HFFc6 (cell line): ENCODE measurements around the gene LRRC4B. TPM values are rescaled to one million over a fixed set of nuclear protein-coding genes. Genes with fewer than 3 reads are reported as not detected.
A peak's percentile ranks its signal among the peaks of the same experiment; 100 is the strongest.

ENCODE experiments used
- DNase-seq: peaks from one replicate; pipeline ENCODE4 v3.0.0-alpha.2; 2018
- H3K27ac Mint-ChIP-seq: 2 replicates; pipeline ENCODE4 v1.8.0; 2020; ENCODE audit warnings: mild to moderate bottlenecking, mixed read lengths
- H3K27me3 Mint-ChIP-seq: 2 replicates; pipeline ENCODE4 v1.8.0; 2021; ENCODE audit warnings: mild to moderate bottlenecking, moderate library complexity, mixed read lengths; ENCODE audit not compliant: insufficient read depth
- H3K36me3 Mint-ChIP-seq: 2 replicates; pipeline ENCODE4 v1.8.0; 2021; ENCODE audit warnings: low read depth, mixed read lengths
- H3K4me1 Mint-ChIP-seq: 2 replicates; pipeline ENCODE4 v1.8.0; 2020; ENCODE audit warnings: low read depth, mixed read lengths
- H3K4me3 Mint-ChIP-seq: 2 replicates; pipeline ENCODE4 v1.8.0; 2020; ENCODE audit warnings: mild to moderate bottlenecking, moderate library complexity, mixed read lengths
- H3K9me3 Mint-ChIP-seq: 2 replicates; pipeline ENCODE4 v1.8.0; 2020; ENCODE audit warnings: mild to moderate bottlenecking, mixed read lengths
- total RNA-seq, 6 experiments: library from RNA; stranded (reverse); fragmentation: NEBNext Ultra II Directional; extraction: Animal tissue kit (Norgen Biotek cat#: 25700); gene quantifications; 2 replicates in 1 of 6; 3 replicates in 5 of 6; pipeline ENCODE4 v1.2.3, GENCODE V29; 2021
- TF ChIP-seq, protein P1 (sequence below): fragments of 200-600 bp; sonication (generic); IDR thresholded peaks from 2 replicates; pipeline ENCODE4 v1.5.0; 2021; ENCODE audit warnings: antibody characterized with exemption, mild to moderate bottlenecking

LRRC4B gene
- total RNA-seq, 6 experiments from 2014 or later, result 0.07 to 0.14 (median 0.08) TPM

DNA sequence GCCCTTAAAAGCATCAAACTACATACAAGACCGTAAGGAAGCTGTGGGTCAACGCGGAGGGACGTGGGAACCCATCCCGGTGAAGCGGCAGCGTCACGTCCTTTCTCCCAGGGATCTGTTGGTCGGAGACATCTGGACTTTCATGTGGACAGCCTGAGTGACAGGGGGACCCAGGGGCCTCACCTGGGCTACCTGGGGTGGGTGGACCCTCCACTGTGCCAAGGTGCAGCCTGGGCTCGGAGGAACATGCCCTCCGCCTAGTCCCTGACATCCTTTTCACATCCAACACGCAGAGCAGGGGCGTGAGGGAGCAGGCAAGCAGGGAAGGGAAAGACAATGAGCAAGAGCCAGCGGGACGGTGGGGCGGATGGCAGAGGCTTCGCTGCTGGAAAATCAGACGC is 77.8 kb downstream of the LRRC4B start:
- Mint-ChIP-seq H3K4me1 (peaks cover 9% of the 10 kb centered on the region), H3K36me3 (peaks cover 15% of the 10 kb centered on the region), H3K27ac (no peak overlapping the region), H3K27me3 (peaks cover 56% of the 10 kb centered on the region), H3K9me3 (peaks cover 11% of the 10 kb centered on the region), H3K4me3 (no peak overlapping the region)
- DNase-seq, result no peak
- TF ChIP-seq, protein P1, sequence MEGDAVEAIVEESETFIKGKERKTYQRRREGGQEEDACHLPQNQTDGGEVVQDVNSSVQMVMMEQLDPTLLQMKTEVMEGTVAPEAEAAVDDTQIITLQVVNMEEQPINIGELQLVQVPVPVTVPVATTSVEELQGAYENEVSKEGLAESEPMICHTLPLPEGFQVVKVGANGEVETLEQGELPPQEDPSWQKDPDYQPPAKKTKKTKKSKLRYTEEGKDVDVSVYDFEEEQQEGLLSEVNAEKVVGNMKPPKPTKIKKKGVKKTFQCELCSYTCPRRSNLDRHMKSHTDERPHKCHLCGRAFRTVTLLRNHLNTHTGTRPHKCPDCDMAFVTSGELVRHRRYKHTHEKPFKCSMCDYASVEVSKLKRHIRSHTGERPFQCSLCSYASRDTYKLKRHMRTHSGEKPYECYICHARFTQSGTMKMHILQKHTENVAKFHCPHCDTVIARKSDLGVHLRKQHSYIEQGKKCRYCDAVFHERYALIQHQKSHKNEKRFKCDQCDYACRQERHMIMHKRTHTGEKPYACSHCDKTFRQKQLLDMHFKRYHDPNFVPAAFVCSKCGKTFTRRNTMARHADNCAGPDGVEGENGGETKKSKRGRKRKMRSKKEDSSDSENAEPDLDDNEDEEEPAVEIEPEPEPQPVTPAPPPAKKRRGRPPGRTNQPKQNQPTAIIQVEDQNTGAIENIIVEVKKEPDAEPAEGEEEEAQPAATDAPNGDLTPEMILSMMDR, result no peak

DNA sequence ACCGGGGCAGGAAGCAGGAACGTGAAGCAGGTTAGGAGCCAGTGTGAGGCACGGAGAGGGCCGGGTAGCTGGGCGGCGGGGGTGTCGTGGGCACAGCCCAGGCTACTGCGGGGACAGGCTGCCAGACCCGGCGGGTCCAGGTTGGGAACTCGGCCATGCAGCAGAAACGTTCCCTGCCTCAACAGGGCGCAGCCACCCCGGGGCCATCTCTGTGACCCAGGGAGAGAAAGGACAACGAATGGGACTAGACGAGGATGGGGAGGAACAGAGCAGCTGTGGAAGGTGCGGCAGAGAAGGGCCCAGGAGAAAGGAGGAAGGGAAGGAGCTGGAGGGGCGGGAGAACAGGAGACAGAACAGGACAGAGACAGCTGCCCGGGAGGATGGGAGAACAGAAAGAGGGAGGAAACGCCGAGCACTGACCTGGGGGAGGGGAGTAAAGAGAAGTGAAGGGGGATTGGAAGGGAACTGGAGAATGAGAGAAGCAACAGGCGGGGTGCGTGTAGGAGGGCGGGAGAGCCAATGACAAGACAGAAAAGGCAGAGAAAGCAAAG is 78.7 kb downstream of the LRRC4B start:
- peaks cover 11% of the 10 kb centered on the region for H3K9me3 Mint-ChIP-seq
- TF ChIP-seq, protein P1, result no peak
- peaks cover 54% of the 10 kb centered on the region for H3K27me3 Mint-ChIP-seq
- peaks cover 19% of the 10 kb centered on the region for H3K36me3 Mint-ChIP-seq
- H3K4me1 Mint-ChIP-seq, result peaks cover 9% of the 10 kb centered on the region
- no peak overlapping the region; the same call in 1 of the 2 replicates for H3K4me3 Mint-ChIP-seq
- DNase-seq, result no peak
- no peak overlapping the region; the same call in 1 of the 2 replicates for H3K27ac Mint-ChIP-seq

DNA sequence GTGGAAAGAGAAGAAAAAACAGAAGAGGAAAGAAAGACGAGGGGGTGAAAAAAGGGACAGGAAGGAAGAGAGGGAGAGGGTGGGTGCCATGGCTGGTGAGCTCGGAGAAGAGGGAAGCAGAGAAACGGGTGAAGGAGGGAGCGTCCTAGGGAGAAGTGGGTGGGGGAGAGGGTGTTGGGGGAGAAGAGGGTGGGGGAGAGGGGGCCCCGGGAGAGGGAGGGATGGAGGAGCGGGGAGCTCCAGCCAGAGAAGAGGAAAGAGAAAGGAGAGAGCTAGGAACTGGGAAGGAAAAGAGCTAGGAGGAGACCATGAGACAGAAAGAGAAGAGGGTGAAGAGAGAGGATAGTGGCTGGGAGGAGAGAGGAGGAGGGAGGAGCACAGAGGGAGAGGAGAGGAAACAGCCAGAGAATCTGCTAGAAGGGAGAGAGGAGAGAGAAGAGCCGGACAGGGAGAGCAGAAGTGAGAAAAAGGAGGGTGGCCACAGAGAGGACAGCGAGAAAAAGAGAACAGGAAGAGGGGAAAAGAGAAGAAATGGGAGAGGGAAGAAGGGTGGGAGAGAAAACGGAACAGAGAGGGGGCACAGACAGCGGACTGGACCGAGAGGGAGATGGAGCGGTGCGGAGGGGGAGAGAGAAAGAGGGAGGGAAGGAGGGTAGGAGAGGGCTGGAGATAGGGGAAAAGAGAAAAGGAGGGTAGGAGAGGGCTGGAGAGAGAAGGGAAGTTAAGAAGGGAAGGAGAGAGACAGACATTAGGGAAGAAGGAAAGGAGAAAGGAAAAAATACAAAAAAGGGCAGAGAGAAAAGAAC is 79.6 kb downstream of the LRRC4B start:
- TF ChIP-seq, protein P1, result no peak
- no peak overlapping the region for H3K4me3 Mint-ChIP-seq
- H3K36me3 Mint-ChIP-seq, result peaks cover 19% of the 10 kb centered on the region
- H3K27ac Mint-ChIP-seq, result no peak overlapping the region
- H3K27me3 Mint-ChIP-seq, result peaks cover 47% of the 10 kb centered on the region
- H3K4me1 Mint-ChIP-seq, result peaks cover 9% of the 10 kb centered on the region
- no peak for DNase-seq
- H3K9me3 Mint-ChIP-seq, result peaks cover 11% of the 10 kb centered on the region

DNA sequence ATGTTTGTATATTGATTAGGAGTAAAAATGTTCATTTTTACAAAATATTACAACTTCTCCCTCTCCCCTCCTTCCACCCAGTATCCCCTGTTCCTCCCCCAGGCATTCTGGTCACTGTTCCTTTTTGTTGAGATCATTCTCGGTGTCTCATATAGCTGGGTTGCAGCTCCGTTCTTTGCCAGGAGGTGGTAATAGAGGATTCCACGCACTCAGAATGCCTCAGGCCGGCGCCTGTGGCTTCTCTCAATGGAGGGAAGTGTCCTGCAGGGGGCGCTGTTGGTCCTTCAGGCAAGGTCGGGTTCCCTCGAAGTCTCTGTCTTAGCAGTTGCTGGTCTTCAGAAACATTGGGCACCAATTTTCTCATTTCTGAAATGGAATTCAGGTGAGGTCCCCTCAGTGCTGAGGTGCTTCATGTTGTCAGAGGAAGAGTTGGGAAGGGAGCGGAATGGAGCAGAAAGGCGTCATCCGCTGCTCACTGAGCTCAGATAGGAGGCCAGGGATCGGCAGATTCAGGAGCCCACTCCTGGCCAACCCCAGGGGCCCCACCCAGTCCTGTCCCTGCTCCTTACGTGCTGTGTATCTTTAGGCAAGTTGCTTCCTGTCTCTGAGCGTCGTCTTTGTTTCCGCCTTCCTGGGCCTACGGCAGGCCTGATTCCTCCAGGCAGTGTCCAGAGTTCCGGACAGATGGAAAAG is 81.3 kb downstream of the LRRC4B start:
- H3K36me3 Mint-ChIP-seq, result peaks cover 23% of the 10 kb centered on the region
- no peak overlapping the region for H3K4me3 Mint-ChIP-seq
- peaks cover 42% of the 10 kb centered on the region for H3K27me3 Mint-ChIP-seq
- H3K9me3 Mint-ChIP-seq, result peaks cover 11% of the 10 kb centered on the region
- no peak overlapping the region for H3K27ac Mint-ChIP-seq
- DNase-seq, result peak; percentile 41
- peaks cover 6% of the 10 kb centered on the region for H3K4me1 Mint-ChIP-seq
- TF ChIP-seq, protein P1, result peak; percentile 81

DNA sequence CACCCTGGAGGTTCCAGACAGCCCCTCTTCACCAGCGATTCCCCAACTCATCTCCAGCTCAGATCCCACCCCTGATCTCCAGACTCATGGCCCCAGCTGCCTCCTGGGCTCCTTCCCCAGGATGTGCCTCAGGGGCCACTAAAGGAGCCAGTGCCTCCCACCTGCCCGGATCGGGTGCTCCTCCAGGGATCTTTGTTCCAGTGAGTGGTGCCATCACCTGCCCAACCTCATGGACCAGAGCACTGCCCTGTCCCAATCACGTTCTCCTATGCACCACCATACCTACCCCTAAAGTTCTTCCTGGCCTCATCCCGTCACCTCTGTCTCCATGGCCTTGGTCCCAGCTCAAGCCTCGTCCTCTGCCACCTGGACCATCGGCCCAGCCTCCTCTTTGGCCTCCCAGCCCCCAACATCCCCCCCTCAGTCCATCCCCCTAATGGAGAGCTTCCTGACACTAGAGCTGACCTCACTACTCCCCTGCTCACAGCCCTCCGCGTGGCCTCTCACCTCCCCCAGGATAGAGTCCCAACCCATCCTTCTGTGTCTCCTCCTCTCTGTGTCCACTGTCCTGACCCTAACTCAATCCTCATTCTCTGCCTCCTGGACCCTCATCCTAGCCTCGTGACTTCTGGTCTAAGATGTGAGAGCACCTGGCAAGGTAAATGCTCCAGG is 82.8 kb downstream of the LRRC4B start:
- H3K4me3 Mint-ChIP-seq, result no peak overlapping the region

More for the DNA sequence above, 82.8 kb downstream of the LRRC4B start:
- H3K27me3 Mint-ChIP-seq, result peaks cover 30% of the 10 kb centered on the region
- H3K36me3 Mint-ChIP-seq, result peaks cover 23% of the 10 kb centered on the region
- no peak overlapping the region for H3K27ac Mint-ChIP-seq
- H3K9me3 Mint-ChIP-seq, result peaks cover 9% of the 10 kb centered on the region
- DNase-seq, result no peak
- TF ChIP-seq, protein P1, result no peak
- H3K4me1 Mint-ChIP-seq, result no peaks in the 10 kb centered on the region
